Fibroblast of the conjunctiva (primary cell): ENCODE results near the gene AMY2B.
"Not testable (repeated sequence)": the region's sequence is repeated elsewhere in the genome, so short reads cannot be mapped to it uniquely, and the experiment has no call there.

ENCODE experiments used
- DNase-seq: peaks from one replicate; pipeline ENCODE4 v3.0.0-alpha.2; 2010; ENCODE audit warnings: low read depth

AMY2B gene

GRCh38 chr1:103616994-103617477 is 45.6 kb downstream of the AMY2B start, which contains the start of gene AMY2A:
TSS of gene AMY2A (plus strand) at chr1:103617427. CDS start at chr1:103617441, 14 bp downstream.
- not testable (repeated sequence) for DNase-seq

GRCh38 chr1:103627436-103627835 is 56.0 kb downstream of the AMY2B start:
- not testable (repeated sequence) for DNase-seq
